Activated T-helper 17 cell treated with anti-CD3 and anti-CD28 coated beads, Interleukin-2, amount 50 U/mL, for 72 hours (primary cell): ENCODE measurements around the gene SCART1. TPM values are rescaled to one million over a fixed set of nuclear protein-coding genes. Genes with fewer than 3 reads are reported as not detected.

Experiments used
- ATAC-seq: fragments of 150-1000 bp; cut with Tn5 transposase; replicated peaks from 2 replicates; pipeline ENCODE4 v1.10.0; 2021; ENCODE audit warnings: mild to moderate bottlenecking, moderate library complexity
- H3K27ac Mint-ChIP-seq: one replicate; pipeline ENCODE4 v1.8.0; 2022; ENCODE audit warnings: mixed read lengths
- H3K27me3 Mint-ChIP-seq: one replicate; pipeline ENCODE4 v1.8.0; 2022; ENCODE audit warnings: mixed read lengths
- H3K36me3 Mint-ChIP-seq: one replicate; pipeline ENCODE4 v1.8.0; 2022; ENCODE audit warnings: low read depth, mild to moderate bottlenecking, mixed read lengths
- H3K4me1 Mint-ChIP-seq: one replicate; pipeline ENCODE4 v1.8.0; 2022; ENCODE audit warnings: mixed read lengths
- H3K4me3 Mint-ChIP-seq: one replicate; pipeline ENCODE4 v1.8.0; 2022; ENCODE audit warnings: mild to moderate bottlenecking, mixed read lengths
- H3K9me3 Mint-ChIP-seq: one replicate; pipeline ENCODE4 v1.8.0; 2022; ENCODE audit warnings: mixed read lengths
- total RNA-seq, 2 donors: library from RNA; stranded (reverse); gene quantifications; one replicate each; pipeline ENCODE4 v1.2.3, GENCODE V29; 2022

SCART1 gene
- total RNA-seq, 2 donors from 2014 or later, result 7.2 to 17.3 TPM

- ATAC-seq, result no peak
Measured at GRCh38 chr10:133457100-133457841, 3.5 kb downstream of the SCART1 start.

GRCh38 chr10:133458021-133458709 is 4.4 kb downstream of the SCART1 start:
- Mint-ChIP-seq H3K36me3 (peaks cover 10% of the 10 kb centered on the region), H3K27ac (no peak overlapping the region), H3K4me3 (no peak overlapping the region), H3K27me3 (no peaks in the 10 kb centered on the region), H3K9me3 (no peaks in the 10 kb centered on the region), H3K4me1 (peaks cover 11% of the 10 kb centered on the region)
- no peak for ATAC-seq

More at GRCh38 chr10:133457100-133457841, 3.5 kb downstream of the SCART1 start:
- H3K4me1 Mint-ChIP-seq, result peaks cover 14% of the 10 kb centered on the region
- peaks cover 9% of the 10 kb centered on the region for H3K36me3 Mint-ChIP-seq
- H3K4me3 Mint-ChIP-seq, result no peak overlapping the region
- H3K9me3 Mint-ChIP-seq, result no peaks in the 10 kb centered on the region
- H3K27ac Mint-ChIP-seq, result no peak overlapping the region
- no peaks in the 10 kb centered on the region for H3K27me3 Mint-ChIP-seq

- H3K36me3 Mint-ChIP-seq, result peaks cover 15% of the 10 kb centered on the region
- H3K27ac Mint-ChIP-seq, result no peak overlapping the region
- H3K27me3 Mint-ChIP-seq, result no peaks in the 10 kb centered on the region
- no peak overlapping the region for H3K4me3 Mint-ChIP-seq
- no peak for ATAC-seq
- H3K9me3 Mint-ChIP-seq, result no peaks in the 10 kb centered on the region
- H3K4me1 Mint-ChIP-seq, result peaks cover 8% of the 10 kb centered on the region
Measured at GRCh38 chr10:133458710-133459453, 5.1 kb downstream of the SCART1 start.

- H3K36me3 Mint-ChIP-seq, result peaks cover 15% of the 10 kb centered on the region
- no peaks in the 10 kb centered on the region for H3K9me3 Mint-ChIP-seq
- no peaks in the 10 kb centered on the region for H3K27me3 Mint-ChIP-seq
- H3K4me1 Mint-ChIP-seq, result peaks cover 8% of the 10 kb centered on the region
- no peak overlapping the region for H3K27ac Mint-ChIP-seq
- no peak overlapping the region for H3K4me3 Mint-ChIP-seq
- no peak for ATAC-seq
Measured at GRCh38 chr10:133459454-133460207, 5.9 kb downstream of the SCART1 start.

- Mint-ChIP-seq H3K9me3 (no peaks in the 10 kb centered on the region), H3K27me3 (no peaks in the 10 kb centered on the region), H3K27ac (no peak overlapping the region), H3K4me3 (no peak overlapping the region), H3K36me3 (peaks cover 15% of the 10 kb centered on the region), H3K4me1 (peaks cover 6% of the 10 kb centered on the region)
- no peak for ATAC-seq
Measured at GRCh38 chr10:133460208-133460769, 6.5 kb downstream of the SCART1 start.

- Mint-ChIP-seq H3K4me1 (no peaks in the 10 kb centered on the region), H3K9me3 (no peaks in the 10 kb centered on the region), H3K36me3 (peaks cover 15% of the 10 kb centered on the region), H3K4me3 (no peak overlapping the region), H3K27me3 (no peaks in the 10 kb centered on the region), H3K27ac (no peak overlapping the region)
- ATAC-seq, result no peak
Measured at GRCh38 chr10:133461027-133461426, 7.3 kb downstream of the SCART1 start.

- no peak for ATAC-seq
- Mint-ChIP-seq H3K4me3 (no peak overlapping the region), H3K27ac (no peak overlapping the region), H3K9me3 (no peaks in the 10 kb centered on the region), H3K27me3 (no peaks in the 10 kb centered on the region), H3K4me1 (peaks cover 6% of the 10 kb centered on the region), H3K36me3 (peaks cover 15% of the 10 kb centered on the region)
Measured at GRCh38 chr10:133461841-133462240, 8.1 kb downstream of the SCART1 start.

GRCh38 chr10:133462512-133463305 is 9.0 kb downstream of the SCART1 start:
- H3K4me3 Mint-ChIP-seq, result no peak overlapping the region
- no peak for ATAC-seq
- peaks cover 24% of the 10 kb centered on the region for H3K36me3 Mint-ChIP-seq
- peaks cover 6% of the 10 kb centered on the region for H3K4me1 Mint-ChIP-seq
- H3K27me3 Mint-ChIP-seq, result no peaks in the 10 kb centered on the region
- no peak overlapping the region for H3K27ac Mint-ChIP-seq
- no peaks in the 10 kb centered on the region for H3K9me3 Mint-ChIP-seq

GRCh38 chr10:133464582-133465031 is 10.9 kb downstream of the SCART1 start:
- no peak overlapping the region for H3K4me3 Mint-ChIP-seq
- peaks cover 13% of the 10 kb centered on the region for H3K4me1 Mint-ChIP-seq
- ATAC-seq, result no peak
- peaks cover 40% of the 10 kb centered on the region for H3K36me3 Mint-ChIP-seq
- H3K27me3 Mint-ChIP-seq, result no peaks in the 10 kb centered on the region
- no peak overlapping the region for H3K27ac Mint-ChIP-seq
- H3K9me3 Mint-ChIP-seq, result no peaks in the 10 kb centered on the region

GRCh38 chr10:133465191-133465949 is 11.6 kb downstream of the SCART1 start:
- no peak overlapping the region for H3K4me3 Mint-ChIP-seq
- ATAC-seq, result peak; percentile 83
- peaks cover 13% of the 10 kb centered on the region for H3K4me1 Mint-ChIP-seq

GRCh38 chr10:133465950-133466474 is 12.3 kb downstream of the SCART1 start:
- peaks cover 32% of the 10 kb centered on the region for H3K36me3 Mint-ChIP-seq
- H3K4me3 Mint-ChIP-seq, result no peak overlapping the region
- H3K9me3 Mint-ChIP-seq, result no peaks in the 10 kb centered on the region
- ATAC-seq, result peak; percentile 7
- H3K27me3 Mint-ChIP-seq, result no peaks in the 10 kb centered on the region
- peak overlapping the region; percentile 65 for H3K27ac Mint-ChIP-seq
- H3K4me1 Mint-ChIP-seq, result peaks cover 13% of the 10 kb centered on the region

More at GRCh38 chr10:133465191-133465949, 11.6 kb downstream of the SCART1 start:
- Mint-ChIP-seq H3K27me3 (no peaks in the 10 kb centered on the region), H3K36me3 (peaks cover 37% of the 10 kb centered on the region), H3K9me3 (no peaks in the 10 kb centered on the region), H3K27ac (peak overlapping the region; percentile 33)

- no peaks in the 10 kb centered on the region for H3K27me3 Mint-ChIP-seq
- no peaks in the 10 kb centered on the region for H3K9me3 Mint-ChIP-seq
- ATAC-seq, result no peak
- no peak overlapping the region for H3K4me3 Mint-ChIP-seq
- peaks cover 13% of the 10 kb centered on the region for H3K4me1 Mint-ChIP-seq
- peak overlapping the region; percentile 65 for H3K27ac Mint-ChIP-seq
- peaks cover 32% of the 10 kb centered on the region for H3K36me3 Mint-ChIP-seq
Measured at GRCh38 chr10:133466683-133467275, 13.0 kb downstream of the SCART1 start.
